NB4 (cell line): ENCODE measurements around the gene PCSK2.

Source experiments
- POLR2A ChIP-seq: IDR thresholded peaks from 2 replicates; pipeline ENCODE4 v1.6.1; 2011; ENCODE audit warnings: mild to moderate bottlenecking; ENCODE audit not compliant: insufficient read length; ENCODE audit errors: extremely low read depth
- TF ChIP-seq, protein P1 (sequence below): IDR thresholded peaks from one replicate; pipeline ENCODE4 v1.5.1; 2012; ENCODE audit warnings: low read depth, low read length
- TF ChIP-seq, protein P2 (sequence below): IDR thresholded peaks from 2 replicates; pipeline ENCODE4 v1.6.1; 2011; ENCODE audit warnings: low read depth, low read length

DNA sequence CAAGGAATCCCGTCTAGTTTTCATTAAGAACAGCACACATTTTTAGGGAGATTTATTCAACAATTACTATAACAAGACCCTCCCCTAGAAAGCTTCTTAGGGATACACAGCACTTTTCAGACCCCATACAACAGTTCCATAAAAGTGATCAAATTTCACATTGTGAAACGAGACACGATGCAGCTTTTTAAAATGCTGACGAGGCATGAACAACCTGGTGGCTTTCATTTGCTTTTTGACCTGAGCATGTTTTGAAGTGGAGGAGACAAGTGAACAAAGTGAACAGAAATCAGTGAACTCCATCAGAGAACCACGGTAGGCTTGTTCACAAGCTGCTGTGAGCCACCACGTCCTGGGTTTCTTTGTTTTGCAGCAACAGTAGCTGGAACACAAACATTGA is 112.2 kb downstream of the PCSK2 start:
- TF ChIP-seq, protein P1, sequence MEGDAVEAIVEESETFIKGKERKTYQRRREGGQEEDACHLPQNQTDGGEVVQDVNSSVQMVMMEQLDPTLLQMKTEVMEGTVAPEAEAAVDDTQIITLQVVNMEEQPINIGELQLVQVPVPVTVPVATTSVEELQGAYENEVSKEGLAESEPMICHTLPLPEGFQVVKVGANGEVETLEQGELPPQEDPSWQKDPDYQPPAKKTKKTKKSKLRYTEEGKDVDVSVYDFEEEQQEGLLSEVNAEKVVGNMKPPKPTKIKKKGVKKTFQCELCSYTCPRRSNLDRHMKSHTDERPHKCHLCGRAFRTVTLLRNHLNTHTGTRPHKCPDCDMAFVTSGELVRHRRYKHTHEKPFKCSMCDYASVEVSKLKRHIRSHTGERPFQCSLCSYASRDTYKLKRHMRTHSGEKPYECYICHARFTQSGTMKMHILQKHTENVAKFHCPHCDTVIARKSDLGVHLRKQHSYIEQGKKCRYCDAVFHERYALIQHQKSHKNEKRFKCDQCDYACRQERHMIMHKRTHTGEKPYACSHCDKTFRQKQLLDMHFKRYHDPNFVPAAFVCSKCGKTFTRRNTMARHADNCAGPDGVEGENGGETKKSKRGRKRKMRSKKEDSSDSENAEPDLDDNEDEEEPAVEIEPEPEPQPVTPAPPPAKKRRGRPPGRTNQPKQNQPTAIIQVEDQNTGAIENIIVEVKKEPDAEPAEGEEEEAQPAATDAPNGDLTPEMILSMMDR = no peak
- TF ChIP-seq POLR2A = no peak
- TF ChIP-seq, protein P2, sequence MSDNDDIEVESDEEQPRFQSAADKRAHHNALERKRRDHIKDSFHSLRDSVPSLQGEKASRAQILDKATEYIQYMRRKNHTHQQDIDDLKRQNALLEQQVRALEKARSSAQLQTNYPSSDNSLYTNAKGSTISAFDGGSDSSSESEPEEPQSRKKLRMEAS = no peak
